ENCODE data around the gene B3GAT1. TPM values are rescaled to one million over a fixed set of nuclear protein-coding genes. Genes with fewer than 3 reads are reported as not detected.

Gene B3GAT1
- total RNA-seq, 1 experiment from 2014 or later = 0.43 TPM

GRCh38 chr11:134423106-134423505 is 11.1 kb upstream of the B3GAT1 start:
- no peak overlapping the region for H3K4me3 ChIP-seq
- H3K36me3 ChIP-seq = no peaks in the 10 kb centered on the region
- peaks cover 6% of the 10 kb centered on the region for H3K27me3 ChIP-seq
- DNase-seq = no peak
- H3K9me3 ChIP-seq = no peaks in the 10 kb centered on the region

GRCh38 chr11:134417871-134418840 is 6.1 kb upstream of the B3GAT1 start:
- peak; percentile 26 for DNase-seq
- Histone ChIP-seq H3K4me3 (no peak overlapping the region), H3K36me3 (no peaks in the 10 kb centered on the region), H3K27me3 (peaks cover 20% of the 10 kb centered on the region), H3K9me3 (no peaks in the 10 kb centered on the region)

- H3K9me3 ChIP-seq = no peaks in the 10 kb centered on the region
Observed at GRCh38 chr11:134416726-134417125, 4.7 kb upstream of the B3GAT1 start.

GRCh38 chr11:134414766-134415765 is 3.0 kb upstream of the B3GAT1 start:
- Histone ChIP-seq H3K9me3 (no peaks in the 10 kb centered on the region), H3K36me3 (no peaks in the 10 kb centered on the region), H3K4me3 (no peak overlapping the region), H3K27me3 (peaks cover 42% of the 10 kb centered on the region)
- no peak for DNase-seq

More at GRCh38 chr11:134416726-134417125, 4.7 kb upstream of the B3GAT1 start:
- no peaks in the 10 kb centered on the region for H3K36me3 ChIP-seq
- no peak for DNase-seq
- H3K4me3 ChIP-seq = no peak overlapping the region
- H3K27me3 ChIP-seq = peaks cover 27% of the 10 kb centered on the region

- Histone ChIP-seq H3K27me3 (peaks cover 42% of the 10 kb centered on the region), H3K36me3 (no peaks in the 10 kb centered on the region), H3K4me3 (no peak overlapping the region), H3K9me3 (no peaks in the 10 kb centered on the region)
- no peak for DNase-seq
Observed at GRCh38 chr11:134413826-134414731, 2.0 kb upstream of the B3GAT1 start.

- H3K4me3 ChIP-seq = no peak overlapping the region
- peaks cover 37% of the 10 kb centered on the region for H3K27me3 ChIP-seq
- no peak for DNase-seq
- no peaks in the 10 kb centered on the region for H3K36me3 ChIP-seq
- no peaks in the 10 kb centered on the region for H3K9me3 ChIP-seq
Observed at GRCh38 chr11:134413043-134413825, 1.2 kb upstream of the B3GAT1 start.

- peaks cover 39% of the 10 kb centered on the region for H3K27me3 ChIP-seq
- no peak for DNase-seq
- no peak overlapping the region for H3K4me3 ChIP-seq
- no peaks in the 10 kb centered on the region for H3K36me3 ChIP-seq
- H3K9me3 ChIP-seq = no peaks in the 10 kb centered on the region
Observed at GRCh38 chr11:134410766-134411165, 1.3 kb downstream of the B3GAT1 start.

GRCh38 chr11:134409552-134410429 is 2.3 kb downstream of the B3GAT1 start:
- Histone ChIP-seq H3K27me3 (peaks cover 39% of the 10 kb centered on the region), H3K9me3 (no peaks in the 10 kb centered on the region), H3K36me3 (no peaks in the 10 kb centered on the region), H3K4me3 (no peak overlapping the region)
- no peak for DNase-seq

GRCh38 chr11:134407923-134408322 is 4.1 kb downstream of the B3GAT1 start:
- Histone ChIP-seq H3K9me3 (no peaks in the 10 kb centered on the region), H3K4me3 (no peak overlapping the region), H3K36me3 (no peaks in the 10 kb centered on the region), H3K27me3 (peaks cover 24% of the 10 kb centered on the region)
- DNase-seq = no peak

GRCh38 chr11:134407321-134407828 is 4.7 kb downstream of the B3GAT1 start:
- Histone ChIP-seq H3K36me3 (no peaks in the 10 kb centered on the region), H3K9me3 (no peaks in the 10 kb centered on the region), H3K27me3 (peaks cover 18% of the 10 kb centered on the region), H3K4me3 (no peak overlapping the region)
- no peak for DNase-seq

GRCh38 chr11:134406264-134407185 is 5.5 kb downstream of the B3GAT1 start:
- Histone ChIP-seq H3K9me3 (no peaks in the 10 kb centered on the region), H3K4me3 (no peak overlapping the region), H3K27me3 (peaks cover 18% of the 10 kb centered on the region), H3K36me3 (no peaks in the 10 kb centered on the region)
- DNase-seq = no peak

GRCh38 chr11:134405841-134406240 is 6.2 kb downstream of the B3GAT1 start:
- H3K36me3 ChIP-seq = no peaks in the 10 kb centered on the region
- no peak overlapping the region for H3K4me3 ChIP-seq
- H3K27me3 ChIP-seq = peaks cover 15% of the 10 kb centered on the region
- H3K9me3 ChIP-seq = no peaks in the 10 kb centered on the region
- DNase-seq = no peak

- no peak overlapping the region for H3K4me3 ChIP-seq
- no peaks in the 10 kb centered on the region for H3K9me3 ChIP-seq
- no peaks in the 10 kb centered on the region for H3K36me3 ChIP-seq
- DNase-seq = no peak
- H3K27me3 ChIP-seq = peaks cover 15% of the 10 kb centered on the region
Observed at GRCh38 chr11:134405436-134405835, 6.6 kb downstream of the B3GAT1 start.
